Lower leg skin (tissue), 3 donors: ENCODE data around the gene IL24.

Experiments
- CTCF ChIP-seq, 3 donors: fragments of 450-650 bp; IDR thresholded peaks; one replicate each; pipeline ENCODE4 v1.5.1; 2016; ENCODE audit warnings: antibody characterized with exemption in 3 of 3, mild to moderate bottlenecking in 3 of 3, moderate library complexity in 2 of 3
- POLR2A ChIP-seq, 2 donors: fragments of 450-650 bp; IDR thresholded peaks; one replicate each; pipeline ENCODE4 v1.6.1; 2016 to 2017; ENCODE audit warnings: antibody characterized with exemption in 2 of 2, mild to moderate bottlenecking in 1 of 2, moderate library complexity in 1 of 2

GRCh38 chr1:206899717-206900116 is 2.5 kb downstream of the IL24 start:
- no peak for TF ChIP-seq CTCF (IDR thresholded peaks at IDR 0.05)
- TF ChIP-seq POLR2A (IDR thresholded peaks at IDR 0.05), result no peak
